SHP77 (cell line): ENCODE data around the gene GPR107.

ENCODE experiments used
- DNase-seq, 2 experiments: peaks; one replicate each; lab custom pipeline; 2025; lab: John Stamatoyannopoulos, UW

The GPR107 gene

GRCh38 chr9:130110166-130110565 is 56.5 kb downstream of the GPR107 start:
- DNase-seq: no peak

- no peak for DNase-seq
Observed at GRCh38 chr9:130110596-130111021, 56.9 kb downstream of the GPR107 start.

- DNase-seq: no peak
Observed at GRCh38 chr9:130111786-130112537, 58.3 kb downstream of the GPR107 start.

DNA sequence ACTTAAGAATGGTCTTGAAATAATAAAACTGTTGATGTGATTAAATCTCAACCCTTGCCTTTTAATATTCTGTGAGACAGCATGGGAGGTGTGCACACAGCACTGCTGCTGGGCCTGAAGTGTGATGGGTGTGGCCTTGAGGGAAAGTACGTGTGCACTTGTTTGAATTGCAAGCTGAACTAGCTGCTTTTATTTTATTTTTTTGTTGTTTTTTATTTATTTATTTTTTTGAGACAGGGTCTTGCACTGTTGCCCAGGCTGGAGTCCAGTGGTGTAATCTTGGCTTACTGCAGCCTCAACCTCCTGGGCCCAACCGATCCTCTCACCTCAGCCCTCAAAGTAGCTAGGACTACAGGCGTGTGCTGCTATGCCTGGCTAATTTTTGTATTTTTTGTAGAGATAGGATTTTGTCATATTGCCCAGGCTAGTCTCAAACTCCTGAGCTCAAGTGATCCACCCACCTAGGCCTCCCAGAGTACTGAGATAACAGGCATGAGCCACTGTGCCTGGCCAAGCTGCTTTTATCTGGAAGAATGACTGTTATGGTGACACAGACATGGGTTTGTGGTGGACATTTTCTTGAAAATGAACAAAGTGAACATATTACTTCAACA is 58.9 kb downstream of the GPR107 start:
- no peak for DNase-seq

GRCh38 chr9:130114741-130115140 is 61.0 kb downstream of the GPR107 start:
- DNase-seq: no peak

GRCh38 chr9:130116346-130116745 is 62.6 kb downstream of the GPR107 start:
- no peak for DNase-seq

DNA sequence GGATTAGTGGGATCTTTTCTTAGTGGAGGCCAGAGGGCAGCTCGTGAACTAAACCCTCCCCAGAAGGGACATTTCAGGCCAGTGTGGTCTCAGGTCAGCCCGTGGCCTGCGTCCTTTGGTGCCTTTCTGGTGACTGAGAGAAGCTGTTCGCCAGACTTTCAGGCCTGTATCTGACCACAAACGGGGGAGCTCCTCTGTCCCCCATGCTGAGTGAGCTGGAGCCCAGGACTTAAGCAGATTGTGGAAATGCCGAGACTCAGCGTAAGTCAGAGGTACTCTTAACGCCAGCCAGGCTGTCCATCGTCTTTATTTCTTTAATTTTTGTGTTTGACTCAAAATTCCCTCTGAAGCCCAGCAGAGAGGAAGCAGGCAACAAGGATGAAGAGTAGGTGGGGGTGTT is 63.7 kb downstream of the GPR107 start:
- DNase-seq: no peak

DNA sequence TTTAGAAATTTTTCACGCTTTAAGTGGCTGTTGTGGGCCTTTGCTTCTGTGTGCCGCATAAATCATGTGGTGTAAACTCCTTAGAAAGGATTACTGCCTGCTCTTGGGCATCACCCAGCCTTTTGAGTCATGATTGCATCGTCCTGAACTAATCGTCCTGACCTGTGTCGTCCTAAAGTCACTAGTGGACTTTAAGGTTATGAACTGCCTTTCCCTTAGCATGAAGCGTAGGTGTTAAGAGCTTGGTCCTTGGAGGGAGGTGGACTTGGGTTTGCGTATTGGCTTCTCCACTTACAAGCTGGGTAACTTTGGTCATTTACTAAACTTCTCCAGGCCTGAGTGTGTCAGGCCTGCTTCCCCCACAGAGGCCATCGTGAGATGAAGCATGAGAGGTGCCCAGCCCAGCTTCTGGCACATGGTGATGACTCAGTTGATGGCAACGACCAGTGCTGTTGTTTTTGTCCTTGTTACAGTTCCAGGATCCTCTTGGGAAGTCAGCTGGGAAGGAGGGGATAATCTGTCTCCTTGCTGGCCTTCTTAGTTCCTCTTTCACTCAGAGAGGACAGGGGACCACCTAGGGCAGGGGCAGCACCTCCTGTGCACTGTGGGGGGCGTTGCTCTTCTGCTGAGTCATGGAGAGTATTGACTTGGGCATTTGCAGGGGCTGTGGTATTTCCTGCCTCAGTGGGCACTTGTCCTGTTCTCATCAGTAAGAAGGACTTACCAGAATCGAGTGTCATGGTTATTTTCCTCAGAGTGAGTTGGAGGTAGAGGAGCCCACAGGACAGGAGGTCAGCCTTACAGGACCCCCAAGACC is 64.3 kb downstream of the GPR107 start:
- DNase-seq: no peak

- peak; percentile 95 for DNase-seq
Observed at GRCh38 chr9:130118841-130119518, 65.3 kb downstream of the GPR107 start.

GRCh38 chr9:130119519-130120298 is 66.0 kb downstream of the GPR107 start:
- DNase-seq: no peak

DNA sequence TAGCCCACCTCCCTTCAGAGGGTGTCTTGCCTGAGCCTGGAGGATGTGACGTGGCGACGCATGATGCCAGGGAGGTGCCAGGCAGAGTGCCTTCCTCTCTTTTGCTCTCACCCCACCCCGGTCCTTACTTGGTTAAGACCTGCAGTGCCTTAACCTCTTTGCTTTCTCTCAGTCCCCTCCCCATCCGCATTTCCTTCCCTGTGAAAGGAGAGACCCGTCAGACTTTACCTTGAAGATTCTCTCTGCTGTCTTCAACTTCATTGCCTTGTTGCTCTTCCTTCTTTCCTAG is 66.5 kb downstream of the GPR107 start:
- DNase-seq: no peak

DNA sequence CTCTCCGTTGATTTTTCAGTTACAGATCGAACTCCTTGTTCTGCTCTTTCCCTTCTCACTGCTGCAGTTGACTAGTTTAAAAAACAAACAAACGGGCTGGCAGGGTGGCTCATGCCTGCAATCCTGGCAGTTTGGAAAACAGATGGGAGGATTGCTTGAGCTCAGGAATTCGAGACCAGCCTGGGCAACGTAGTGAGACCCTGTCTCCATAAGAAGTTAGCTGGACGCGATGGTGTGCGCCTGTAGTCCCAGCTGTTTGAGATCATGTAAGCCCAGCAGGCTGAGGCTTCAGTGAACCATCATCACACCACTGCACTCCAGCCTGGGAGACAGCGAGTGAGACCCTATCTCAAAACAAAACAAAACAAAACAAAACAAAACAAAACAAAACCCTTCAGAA is 67.1 kb downstream of the GPR107 start:
- no peak for DNase-seq

DNA sequence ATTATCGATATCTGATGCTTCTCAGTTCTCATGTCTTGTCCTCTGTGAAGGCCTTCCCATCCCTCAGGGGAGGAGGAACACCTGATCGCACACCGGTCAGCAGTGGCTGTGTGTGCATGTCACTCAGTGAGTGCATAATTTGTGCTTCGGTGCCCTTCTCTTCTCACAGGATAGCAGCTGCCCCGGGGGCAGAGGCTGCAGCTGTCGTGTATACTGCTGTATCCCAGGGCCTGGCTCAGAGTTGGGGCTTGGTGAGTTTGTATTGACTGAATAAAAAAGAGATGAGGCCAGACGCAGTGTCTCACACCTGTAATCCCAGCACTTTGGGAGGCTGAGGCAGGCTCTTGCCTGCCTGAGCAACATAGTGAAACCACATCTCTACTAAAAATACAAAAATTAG is 68.8 kb downstream of the GPR107 start:
- peak; percentile 37 to 44 for DNase-seq

- no peak for DNase-seq
Observed at GRCh38 chr9:130124085-130124860, 70.6 kb downstream of the GPR107 start.

- DNase-seq: no peak
Observed at GRCh38 chr9:130126721-130127433, 73.2 kb downstream of the GPR107 start.

DNA sequence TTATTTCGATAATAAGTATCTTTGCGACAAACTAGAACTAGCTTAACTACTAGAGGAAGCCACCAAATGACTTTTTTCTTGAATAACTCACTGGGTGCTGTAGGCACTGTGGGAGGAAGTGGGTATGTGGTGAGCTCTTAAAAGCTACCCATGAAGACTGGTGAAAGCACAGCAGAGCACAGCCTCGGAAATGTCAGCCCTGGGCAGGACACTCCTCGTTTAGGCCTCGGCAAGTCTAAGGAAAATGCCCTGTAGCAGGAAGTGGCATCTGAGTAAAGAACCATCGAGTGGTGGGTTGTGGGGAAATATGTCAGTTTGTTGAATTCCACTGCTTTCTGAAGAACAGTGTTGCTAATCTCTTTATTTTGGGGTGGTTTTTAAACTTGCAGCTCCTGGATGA is 74.5 kb downstream of the GPR107 start:
- no peak for DNase-seq

- DNase-seq: no peak
Observed at GRCh38 chr9:130128733-130129431, 75.2 kb downstream of the GPR107 start.

DNA sequence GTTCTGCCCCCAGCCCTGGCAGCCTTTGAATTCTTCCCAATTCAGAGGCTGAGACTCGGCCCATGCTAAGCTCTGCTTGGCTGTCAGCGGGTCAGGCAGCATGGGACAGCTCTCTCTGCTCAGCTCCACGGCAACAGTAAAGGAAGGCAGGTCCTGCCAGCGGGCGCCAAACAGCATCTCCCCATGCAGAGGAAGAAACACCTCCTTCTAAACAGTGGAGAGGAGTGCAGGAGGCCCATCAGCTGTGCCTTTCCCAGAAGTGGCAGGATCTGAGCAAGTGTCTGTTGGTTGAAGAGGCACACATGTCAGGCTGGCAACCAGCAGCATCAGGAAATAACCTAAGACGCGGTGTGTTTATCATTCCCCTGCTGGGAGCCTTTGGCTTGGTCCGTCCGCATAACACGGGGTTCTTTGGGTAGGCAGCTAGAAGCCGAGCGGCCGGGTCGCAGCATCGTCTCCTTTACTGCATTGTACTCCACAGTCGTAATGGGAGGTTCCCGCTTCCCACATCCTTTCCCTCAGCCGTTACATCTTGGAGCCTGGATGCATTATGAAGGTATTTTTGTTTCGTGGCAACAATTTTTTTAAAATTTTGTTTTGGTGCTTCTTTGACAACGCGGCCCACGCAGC is 75.8 kb downstream of the GPR107 start:
- no peak for DNase-seq

DNA sequence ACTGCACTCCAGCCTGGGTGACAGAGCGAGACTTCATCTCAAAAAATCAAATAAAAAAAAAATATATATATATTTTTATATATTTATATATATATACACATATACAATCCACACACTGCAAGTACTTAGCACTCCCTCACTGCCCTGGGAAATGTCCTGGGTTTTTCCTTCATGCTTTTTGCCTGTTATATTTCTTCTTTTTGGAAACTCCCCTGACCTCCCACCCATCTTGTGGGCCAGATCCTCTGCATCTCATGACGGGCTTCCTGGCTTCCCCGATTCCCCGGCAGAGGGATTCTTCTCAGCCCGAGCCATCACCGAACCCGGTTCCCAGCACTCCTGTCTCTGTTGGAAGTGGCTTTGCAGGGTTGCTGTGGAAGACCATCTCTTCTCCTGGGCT is 79.0 kb downstream of the GPR107 start:
- no peak for DNase-seq
